HUES48 (cell line): ENCODE data around the gene ZCCHC10.
"Not testable (repeated sequence)": the region's sequence is repeated elsewhere in the genome, so short reads cannot be mapped to it uniquely, and the experiment has no call there.

Experiments used
- H3K27ac ChIP-seq: one replicate; pipeline ENCODE4 v1.7.0; 2013; ENCODE audit warnings: low read depth, low read length, inconsistent platforms
- H3K27me3 ChIP-seq: 2 replicates; pipeline ENCODE4 v1.6.1; 2013; ENCODE audit warnings: mild to moderate bottlenecking, low read length; ENCODE audit not compliant: control insufficient read depth, insufficient read depth
- H3K36me3 ChIP-seq: 2 replicates; pipeline ENCODE4 v1.6.1; 2013; ENCODE audit warnings: low read length; ENCODE audit not compliant: control insufficient read depth, insufficient read depth
- H3K4me1 ChIP-seq: 2 replicates; pipeline ENCODE4 v1.6.1; 2013; ENCODE audit warnings: mild to moderate bottlenecking, low read length; ENCODE audit not compliant: control insufficient read depth, insufficient read depth
- H3K4me3 ChIP-seq: 2 replicates; pipeline ENCODE4 v1.5.1; 2013; ENCODE audit warnings: mild to moderate bottlenecking, low read depth, low read length
- H3K9ac ChIP-seq: 2 replicates; pipeline ENCODE4 v1.6.1; 2013; ENCODE audit warnings: mild to moderate bottlenecking, low read depth, low read length, moderate library complexity
- H3K9me3 ChIP-seq: 2 replicates; pipeline ENCODE4 v1.6.1; 2013; ENCODE audit warnings: low read length; ENCODE audit not compliant: control insufficient read depth, insufficient read depth

The ZCCHC10 gene

DNA sequence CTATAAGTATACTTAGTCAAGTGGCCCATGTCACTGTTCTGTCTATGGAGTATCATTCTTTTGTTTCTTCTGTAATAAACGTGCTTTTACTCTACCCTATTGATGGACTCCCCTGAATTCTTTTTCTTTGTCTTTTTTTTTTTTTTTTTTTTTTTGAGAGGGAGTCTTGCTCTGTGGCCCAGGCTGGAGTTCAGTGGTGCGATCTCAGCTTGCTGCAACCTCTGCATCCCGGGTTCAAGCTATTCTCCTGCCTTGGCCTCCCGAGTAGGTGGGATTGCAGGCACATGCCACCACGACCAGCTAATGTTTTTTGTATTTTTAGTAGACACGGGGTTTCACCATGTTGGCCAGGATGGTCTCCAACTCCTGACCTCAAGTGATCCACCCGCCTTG is 53.9 kb downstream of the ZCCHC10 start:
- H3K27ac ChIP-seq, H3K4me1 ChIP-seq, H3K9ac ChIP-seq, H3K36me3 ChIP-seq, H3K27me3 ChIP-seq, H3K9me3 ChIP-seq, H3K4me3 ChIP-seq: not testable (repeated sequence)

DNA sequence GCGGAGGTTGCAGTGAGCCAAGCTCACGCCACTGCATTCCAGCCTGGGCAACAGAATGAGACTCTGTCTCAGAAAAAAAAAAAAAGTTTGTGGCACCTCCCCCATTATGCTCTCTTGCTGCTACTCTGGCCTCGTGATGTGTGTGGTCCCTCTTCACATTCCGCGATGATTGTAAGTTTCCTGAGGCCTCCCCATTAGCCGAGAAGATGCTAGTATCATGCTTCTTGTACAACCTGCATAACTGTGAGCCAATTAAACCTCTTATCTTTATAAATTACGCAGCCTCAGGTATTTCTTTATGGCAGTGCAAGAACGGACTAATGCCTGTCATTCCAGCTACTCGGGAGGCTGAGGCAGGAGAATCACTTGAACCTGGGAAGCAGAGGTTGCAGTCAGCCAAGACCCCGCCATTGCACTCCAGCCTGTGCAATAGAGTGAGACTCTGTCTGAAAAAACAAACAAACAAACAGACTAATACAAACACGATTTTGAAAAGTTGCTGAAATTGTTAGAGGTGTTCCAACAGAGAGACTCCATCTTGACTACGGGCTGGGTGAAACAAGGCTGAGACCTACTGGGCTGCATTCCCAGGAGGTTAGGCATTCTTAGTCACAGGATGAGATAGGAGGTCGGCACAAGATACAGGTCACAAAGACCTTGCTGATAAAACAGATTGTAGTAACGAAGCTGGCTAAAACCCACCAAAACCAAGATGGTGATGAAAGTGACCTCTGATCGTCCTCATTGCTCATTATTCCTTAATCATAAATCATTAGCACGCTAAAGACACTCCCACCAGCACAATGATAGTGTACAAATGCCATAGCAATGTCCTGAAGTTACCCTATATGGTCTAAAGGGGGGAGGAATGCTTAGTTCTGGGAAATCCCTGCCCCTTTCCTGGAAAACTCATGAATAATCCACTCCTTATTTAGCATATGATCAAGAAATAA is 54.6 kb downstream of the ZCCHC10 start:
- Histone ChIP-seq H3K36me3 (no peaks in the 10 kb centered on the region), H3K4me3 (no peak overlapping the region), H3K4me1 (no peaks in the 10 kb centered on the region), H3K27me3 (no peaks in the 10 kb centered on the region), H3K9me3 (no peaks in the 10 kb centered on the region), H3K9ac (no peak overlapping the region), H3K27ac (no peak overlapping the region)

DNA sequence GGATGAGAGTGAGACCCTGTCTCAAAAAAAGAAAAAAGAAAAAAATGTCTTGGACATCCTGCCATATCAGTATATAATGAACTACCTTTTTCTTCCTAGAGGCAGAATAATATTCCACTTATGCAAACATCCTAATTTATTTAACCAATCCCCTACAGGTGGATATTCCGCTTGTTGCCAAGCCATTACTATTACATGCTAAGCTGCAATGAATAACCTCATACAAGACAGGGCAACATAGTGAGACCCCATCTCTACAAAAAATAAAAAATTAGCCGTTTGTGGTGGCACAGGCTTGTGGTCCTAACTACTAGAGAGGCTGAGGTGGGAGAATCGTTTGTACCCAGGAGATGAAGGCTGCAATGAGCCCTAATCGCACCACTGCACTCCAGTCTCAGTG is 61.2 kb downstream of the ZCCHC10 start:
- Histone ChIP-seq H3K36me3 (no peaks in the 10 kb centered on the region), H3K4me3 (no peak overlapping the region), H3K4me1 (0 out of 2 replicates have a peak, but pooled peaks cover 4% of the 10 kb centered on the region), H3K9me3 (no peaks in the 10 kb centered on the region), H3K27me3 (no peaks in the 10 kb centered on the region), H3K27ac (no peak overlapping the region), H3K9ac (no peak overlapping the region)

DNA sequence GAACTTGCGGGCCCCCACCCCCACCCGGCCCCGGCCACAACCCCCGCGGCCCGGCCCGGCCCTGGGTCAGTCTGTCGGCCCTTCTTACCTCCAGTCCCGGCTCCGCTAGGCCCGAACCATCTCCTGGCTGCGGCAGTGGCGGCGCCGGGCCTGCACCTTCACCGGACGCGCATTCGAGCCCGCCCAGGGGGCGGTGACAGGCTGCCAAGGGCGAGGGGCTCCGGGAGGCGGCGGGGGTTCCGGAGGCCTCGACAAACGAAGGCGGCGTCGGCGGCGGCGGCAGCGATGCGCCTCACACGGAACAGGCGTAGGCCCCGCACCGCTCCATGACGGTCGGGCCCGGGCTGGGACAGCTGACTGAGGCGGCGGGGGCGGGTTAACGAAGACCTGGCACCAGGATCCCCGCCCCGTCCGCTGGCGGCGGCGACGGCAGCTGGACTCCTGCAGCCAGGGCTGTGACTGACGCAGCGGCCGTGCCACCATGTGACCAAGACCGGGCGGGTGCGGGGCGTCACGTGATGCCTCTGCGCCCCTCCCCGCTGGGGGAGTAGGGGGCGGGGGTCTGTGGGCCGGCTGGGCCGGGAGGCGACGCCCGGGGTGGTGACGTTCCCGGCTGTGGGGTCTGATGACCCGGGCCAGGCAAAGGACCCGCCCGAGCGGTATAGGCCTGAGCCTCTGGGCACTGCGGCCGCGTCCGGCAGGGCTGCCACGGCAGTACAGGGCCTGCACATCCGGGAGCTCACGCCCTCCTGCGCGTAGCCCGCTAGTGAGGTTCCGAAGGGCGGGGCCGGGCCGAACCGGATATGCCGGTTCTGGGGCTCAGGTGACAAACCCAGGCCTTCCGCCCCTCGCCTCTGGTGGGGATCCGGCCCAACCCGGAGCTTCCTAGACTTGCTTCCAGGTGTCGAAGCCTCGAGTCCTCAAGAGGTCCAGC is 62.9 kb downstream of the ZCCHC10 start, which contains the start of gene AFF4:
Gene AFF4, minus strand, starts transcription at position 464 of the 934 bp plus-strand sequence. CDS start 26,445 bp downstream, outside the sequence.
- Histone ChIP-seq H3K4me3 (peak within 1 kb of the TSS; percentile 99), H3K9ac (peak within 1 kb of the TSS; percentile 95), H3K4me1 (0 out of 2 replicates have a peak, but pooled peaks cover 4% of the 10 kb centered on the region), H3K27ac (peak within 1 kb of the TSS; percentile 97), H3K27me3 (no peaks in the 10 kb centered on the region), H3K9me3 (no peaks in the 10 kb centered on the region), H3K36me3 (no peaks in the 10 kb centered on the region)

DNA sequence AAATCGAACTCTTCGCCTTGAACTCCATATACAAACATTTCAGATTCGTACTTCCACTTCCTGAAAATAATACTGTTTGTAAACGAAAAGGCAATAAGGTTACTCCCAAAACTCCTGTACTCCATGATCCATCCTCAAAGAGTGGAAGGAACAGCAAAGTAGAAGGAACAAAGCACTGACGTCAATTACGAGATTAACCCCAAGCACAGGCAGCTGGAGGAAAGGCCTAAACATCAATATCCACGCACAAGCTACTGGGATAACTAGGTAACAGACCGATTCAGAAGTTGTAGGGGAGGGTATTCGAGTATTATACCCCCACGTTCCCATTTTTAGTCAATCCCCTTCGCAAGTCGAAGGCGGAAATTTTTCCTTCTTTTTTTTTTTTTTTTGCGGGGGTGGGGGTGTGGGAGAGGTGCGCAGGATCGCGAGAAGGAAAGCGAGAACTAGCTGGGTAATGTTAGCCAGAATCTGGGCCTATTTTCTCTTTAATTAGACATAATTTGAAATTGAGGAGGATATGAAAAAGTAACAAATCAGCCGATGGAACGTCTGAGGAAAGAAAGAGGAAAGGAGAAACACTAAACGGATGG is 63.8 kb downstream of the ZCCHC10 start:
- Histone ChIP-seq H3K36me3 (no peaks in the 10 kb centered on the region), H3K27ac (peak overlapping the region; percentile 97), H3K9me3 (no peaks in the 10 kb centered on the region), H3K4me1 (0 out of 2 replicates have a peak, but pooled peaks cover 4% of the 10 kb centered on the region), H3K9ac (peak overlapping the region; percentile 95), H3K4me3 (peak overlapping the region; percentile 99), H3K27me3 (no peaks in the 10 kb centered on the region)

DNA sequence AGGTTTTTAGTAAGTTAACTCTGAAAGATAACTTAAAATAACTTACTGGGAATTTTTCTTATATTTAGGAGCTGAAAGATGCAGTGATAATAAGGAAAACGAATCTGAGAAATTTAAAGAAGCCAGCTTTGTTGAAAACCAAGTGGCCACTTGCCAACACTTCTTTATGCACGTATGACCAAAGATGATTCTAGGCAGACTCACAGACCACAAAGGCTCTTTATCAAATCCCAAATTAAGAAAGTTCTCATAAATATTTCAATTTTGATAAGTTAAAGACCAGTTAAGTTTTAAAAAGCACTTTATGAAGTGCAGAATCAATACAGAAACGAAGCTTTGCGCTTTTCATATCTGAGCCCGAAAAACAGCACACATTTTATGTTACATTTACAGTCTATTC is 64.5 kb downstream of the ZCCHC10 start:
- H3K27ac ChIP-seq = peak overlapping the region; percentile 97
- peak overlapping the region; percentile 99 for H3K4me3 ChIP-seq
- H3K4me1 ChIP-seq = 0 out of 2 replicates have a peak, but pooled peaks cover 4% of the 10 kb centered on the region
- peak overlapping the region; percentile 95 for H3K9ac ChIP-seq
- H3K27me3 ChIP-seq = no peaks in the 10 kb centered on the region
- no peaks in the 10 kb centered on the region for H3K36me3 ChIP-seq
- no peaks in the 10 kb centered on the region for H3K9me3 ChIP-seq

DNA sequence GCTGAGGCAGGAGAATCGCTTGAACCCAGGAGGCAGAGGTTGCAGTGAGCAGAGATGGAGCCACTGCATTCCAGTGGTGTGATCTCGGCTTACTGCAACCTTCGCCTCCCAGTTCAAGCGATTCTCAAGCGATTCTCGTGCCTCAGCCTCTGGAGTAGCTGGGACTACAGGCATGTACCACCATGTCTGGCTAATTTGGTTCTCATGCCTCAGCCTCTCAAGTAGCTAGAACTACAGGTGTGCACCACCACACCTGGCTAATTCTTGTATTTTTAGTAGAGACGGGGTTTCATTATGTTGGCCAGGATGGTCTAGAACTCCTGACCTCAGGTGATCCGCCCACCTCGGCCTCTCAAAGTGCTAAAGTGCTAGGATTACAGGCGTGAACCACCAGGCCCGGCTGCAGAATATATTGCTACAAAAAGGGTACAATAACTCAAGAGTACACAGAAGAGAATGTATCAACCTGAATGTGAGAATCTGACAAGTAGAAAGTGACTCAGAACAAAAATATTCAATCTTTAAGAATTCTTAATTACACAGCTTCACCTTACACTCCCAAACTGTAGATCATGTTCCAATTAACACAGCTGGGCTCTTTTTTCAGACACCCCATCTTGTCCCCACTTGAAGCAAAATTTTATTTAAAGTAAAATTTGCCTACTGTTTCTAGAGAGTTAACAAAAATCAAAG is 65.1 kb downstream of the ZCCHC10 start:
- H3K4me1 ChIP-seq, H3K9me3 ChIP-seq, H3K27me3 ChIP-seq, H3K36me3 ChIP-seq, H3K27ac ChIP-seq, H3K9ac ChIP-seq: not testable (repeated sequence)
- peak overlapping the region; percentile 99 for H3K4me3 ChIP-seq

DNA sequence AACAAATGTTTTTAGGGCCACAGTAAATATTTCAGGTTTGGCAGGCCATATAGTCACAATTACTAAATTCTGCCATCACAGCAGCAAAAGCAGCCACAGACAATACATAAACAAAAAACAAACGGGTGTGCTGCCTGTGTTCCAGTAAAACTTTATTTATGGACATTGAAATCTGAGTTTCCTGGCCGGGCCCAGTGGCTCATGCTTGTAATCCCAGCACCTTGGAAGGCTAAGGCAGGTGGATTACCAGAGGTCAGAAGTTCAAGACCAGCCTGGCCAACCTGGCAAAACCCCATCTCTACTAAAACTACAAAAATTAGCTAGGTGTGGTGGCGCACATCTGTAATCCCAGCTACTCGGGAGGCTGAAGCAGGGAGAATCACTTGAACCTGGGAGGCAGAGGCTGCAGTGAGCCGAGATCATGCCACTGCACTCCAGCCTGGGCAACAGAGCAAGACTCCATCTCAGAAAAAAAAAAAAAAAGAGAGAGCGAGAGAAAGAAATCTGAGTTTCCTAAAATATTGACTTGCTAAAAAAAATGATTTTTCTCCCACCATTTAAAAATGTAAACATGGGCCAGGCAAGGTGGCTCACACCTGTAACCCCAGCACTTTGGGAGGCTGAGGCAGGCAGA is 70.1 kb downstream of the ZCCHC10 start:
- H3K27me3 ChIP-seq, H3K4me1 ChIP-seq, H3K4me3 ChIP-seq, H3K9ac ChIP-seq, H3K27ac ChIP-seq, H3K9me3 ChIP-seq: not testable (repeated sequence)
- H3K36me3 ChIP-seq = peaks cover 16% of the 10 kb centered on the region

DNA sequence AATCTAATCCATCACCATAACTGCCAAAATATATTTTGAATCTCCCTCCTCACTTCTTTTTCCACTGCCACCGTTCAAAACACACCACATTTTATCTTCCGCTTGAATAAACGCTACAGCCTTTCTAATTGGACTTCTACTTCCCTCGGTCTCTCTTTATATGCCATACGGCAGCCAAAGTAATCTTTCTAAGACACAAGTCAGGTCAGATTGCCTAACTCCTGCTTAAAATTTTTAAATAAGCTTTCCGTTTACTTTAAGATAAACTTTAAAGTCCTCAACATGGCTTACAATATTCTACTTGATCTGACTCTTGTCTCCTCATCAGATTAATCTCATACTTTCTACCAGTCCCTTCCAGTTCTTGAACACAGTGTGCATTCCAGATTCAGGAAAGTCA is 72.6 kb downstream of the ZCCHC10 start:
- H3K36me3 ChIP-seq = peaks cover 16% of the 10 kb centered on the region
- H3K4me3 ChIP-seq = no peak overlapping the region
- no peaks in the 10 kb centered on the region for H3K9me3 ChIP-seq
- H3K27ac ChIP-seq = no peak overlapping the region
- 0 out of 2 replicates have a peak, but pooled peaks cover under 1% of the 10 kb centered on the region for H3K4me1 ChIP-seq
- no peaks in the 10 kb centered on the region for H3K27me3 ChIP-seq
- no peak overlapping the region for H3K9ac ChIP-seq

DNA sequence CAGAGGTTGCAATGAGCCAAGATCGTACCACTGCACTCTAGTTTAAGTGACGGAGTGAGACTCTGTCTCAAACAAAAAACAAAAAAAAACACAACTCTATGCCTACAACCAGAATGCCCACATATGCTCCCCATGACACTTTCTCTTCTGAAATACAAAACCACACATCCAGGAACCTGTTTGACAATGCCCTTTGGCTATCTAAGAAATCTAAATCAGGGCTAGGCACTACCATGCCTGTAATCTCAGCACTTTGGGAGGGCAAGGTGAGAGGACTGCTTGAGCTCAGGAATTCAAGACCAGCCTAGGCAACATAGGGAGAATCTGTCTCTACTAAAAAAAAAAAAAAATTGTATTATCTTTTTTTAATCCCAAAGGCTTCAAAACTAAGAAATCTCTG is 73.5 kb downstream of the ZCCHC10 start:
- H3K9ac ChIP-seq = no peak overlapping the region
- no peak overlapping the region for H3K4me3 ChIP-seq
- H3K27me3 ChIP-seq = no peaks in the 10 kb centered on the region
- H3K27ac ChIP-seq = no peak overlapping the region
- no peaks in the 10 kb centered on the region for H3K9me3 ChIP-seq
- H3K4me1 ChIP-seq = 0 out of 2 replicates have a peak, but pooled peaks cover 3% of the 10 kb centered on the region
- peaks cover 16% of the 10 kb centered on the region for H3K36me3 ChIP-seq
